Karpas-422 (cell line): Measurements from ENCODE around the gene GREB1. TPM values are rescaled to one million over a fixed set of nuclear protein-coding genes. Genes with fewer than 3 reads are reported as not detected.

Source experiments
- DNase-seq: peaks from one replicate; pipeline ENCODE4 v3.0.0-alpha.2; 2015
- H2AFZ ChIP-seq: fragments of 200-600 bp; sonication (generic); 2 replicates; pipeline ENCODE4 v1.6.1; 2014; ENCODE audit warnings: antibody characterized with exemption, low read length, mixed read lengths
- H3K27ac ChIP-seq: fragments of 200-600 bp; sonication (generic); 2 replicates; pipeline ENCODE4 v1.5.1; 2014; ENCODE audit warnings: mild to moderate bottlenecking, low read length, moderate library complexity
- H3K27me3 ChIP-seq: fragments of 200-600 bp; sonication (generic); 2 replicates; pipeline ENCODE4 v1.6.1; 2014; ENCODE audit warnings: low read length, mixed read lengths
- H3K36me3 ChIP-seq: fragments of 200-600 bp; sonication (generic); 2 replicates; pipeline ENCODE4 v1.6.1; 2014; ENCODE audit warnings: low read length, mixed read lengths; ENCODE audit not compliant: insufficient read depth
- H3K4me1 ChIP-seq: fragments of 200-600 bp; sonication (generic); 2 replicates; pipeline ENCODE4 v1.6.1; 2014; ENCODE audit warnings: mild to moderate bottlenecking, low read length, mixed read lengths
- H3K4me2 ChIP-seq: fragments of 200-600 bp; sonication (generic); 2 replicates; pipeline ENCODE4 v1.6.1; 2014; ENCODE audit warnings: low read length, low read depth, mild to moderate bottlenecking; ENCODE audit not compliant: poor library complexity, severe bottlenecking
- H3K4me3 ChIP-seq: fragments of 200-600 bp; sonication (generic); 2 replicates; pipeline ENCODE4 v1.5.1; 2014; ENCODE audit warnings: mild to moderate bottlenecking, antibody characterized with exemption, low read length, mixed read lengths
- H3K79me2 ChIP-seq: fragments of 200-600 bp; sonication (generic); 2 replicates; pipeline ENCODE4 v1.6.1; 2014; ENCODE audit warnings: mild to moderate bottlenecking, low read length, mixed read lengths
- H3K9ac ChIP-seq: fragments of 200-600 bp; sonication (generic); 2 replicates; pipeline ENCODE4 v1.6.0; 2014; ENCODE audit warnings: low read length
- H3K9me2 ChIP-seq: fragments of 200-600 bp; sonication (generic), shearing (Covaris generic); replicated peaks from 2 replicates; pipeline ENCODE4 v1.6.0; 2014; ENCODE audit warnings: mild to moderate bottlenecking, low read length, moderate library complexity; ENCODE audit not compliant: insufficient read depth
- H3K9me3 ChIP-seq: fragments of 300-700, 200-600 bp; sonication (generic); 2 replicates; pipeline ENCODE4 v1.6.1; 2014; ENCODE audit warnings: low read length, mixed read lengths
- H4K20me1 ChIP-seq: fragments of 200-600 bp; sonication (generic); 2 replicates; pipeline ENCODE4 v1.6.1; 2014; ENCODE audit warnings: mild to moderate bottlenecking, antibody characterized with exemption, low read length, low read depth; ENCODE audit not compliant: insufficient read depth
- total RNA-seq: library from RNA; depleted of rRNA; stranded (reverse); fragments of >200 nt; shearing (Covaris generic); gene quantifications from 2 replicates; pipeline ENCODE4 v1.2.3, GENCODE V29; 2014; ENCODE audit warnings: low replicate concordance

The GREB1 gene
- total RNA-seq, 1 experiment from 2014 or later: 4.4 TPM

- Histone ChIP-seq H3K9me3 (no peaks in the 10 kb centered on the region), H3K9me2 (no peaks in the 10 kb centered on the region), H3K4me3 (no peak overlapping the region), H3K4me2 (no peak overlapping the region), H3K79me2 (no peaks in the 10 kb centered on the region), H3K36me3 (no peaks in the 10 kb centered on the region), H2AFZ (no peak overlapping the region), H3K4me1 (no peaks in the 10 kb centered on the region), H3K9ac (no peak overlapping the region), H3K27me3 (no peaks in the 10 kb centered on the region), H4K20me1 (0 out of 2 replicates have a peak, but pooled peaks cover 11% of the 10 kb centered on the region), H3K27ac (no peak overlapping the region)
- no peak for DNase-seq
Measured at GRCh38 chr2:11527001-11527400, 6.8 kb upstream of the GREB1 start.

- Histone ChIP-seq H2AFZ (no peak overlapping the region), H3K27me3 (no peaks in the 10 kb centered on the region), H3K9me2 (no peaks in the 10 kb centered on the region), H3K36me3 (no peaks in the 10 kb centered on the region), H3K79me2 (no peaks in the 10 kb centered on the region), H3K4me1 (no peaks in the 10 kb centered on the region), H3K4me2 (no peak overlapping the region), H4K20me1 (0 out of 2 replicates have a peak, but pooled peaks cover 11% of the 10 kb centered on the region), H3K9ac (no peak overlapping the region), H3K4me3 (no peak overlapping the region), H3K9me3 (no peaks in the 10 kb centered on the region), H3K27ac (no peak overlapping the region)
- no peak for DNase-seq
Measured at GRCh38 chr2:11528228-11528627, 5.6 kb upstream of the GREB1 start.

GRCh38 chr2:11530864-11531465 is 2.9 kb upstream of the GREB1 start:
- Histone ChIP-seq H3K9me3 (no peaks in the 10 kb centered on the region), H3K79me2 (no peaks in the 10 kb centered on the region), H3K27ac (no peak overlapping the region), H3K4me1 (no peaks in the 10 kb centered on the region), H4K20me1 (0 out of 2 replicates have a peak, but pooled peaks cover 15% of the 10 kb centered on the region), H3K9me2 (no peaks in the 10 kb centered on the region), H3K9ac (no peak overlapping the region), H3K4me2 (no peak overlapping the region), H3K27me3 (no peaks in the 10 kb centered on the region), H2AFZ (no peak overlapping the region), H3K36me3 (no peaks in the 10 kb centered on the region), H3K4me3 (no peak overlapping the region)
- DNase-seq: no peak

GRCh38 chr2:11532416-11533055 is 1.3 kb upstream of the GREB1 start:
- Histone ChIP-seq H3K9ac (no peak overlapping the region), H3K4me2 (no peak overlapping the region), H3K9me3 (no peaks in the 10 kb centered on the region), H2AFZ (no peak overlapping the region), H3K4me3 (no peak overlapping the region), H4K20me1 (0 out of 2 replicates have a peak, but pooled peaks cover 15% of the 10 kb centered on the region), H3K9me2 (no peaks in the 10 kb centered on the region), H3K79me2 (no peaks in the 10 kb centered on the region), H3K4me1 (no peaks in the 10 kb centered on the region), H3K27me3 (no peaks in the 10 kb centered on the region), H3K36me3 (no peaks in the 10 kb centered on the region), H3K27ac (no peak overlapping the region)
- DNase-seq: no peak

- no peaks in the 10 kb centered on the region for H3K4me1 ChIP-seq
- no peaks in the 10 kb centered on the region for H3K79me2 ChIP-seq
- H3K9me2 ChIP-seq: no peaks in the 10 kb centered on the region
- H4K20me1 ChIP-seq: 0 out of 2 replicates have a peak, but pooled peaks cover 11% of the 10 kb centered on the region
- H3K36me3 ChIP-seq: no peaks in the 10 kb centered on the region
- H3K4me2 ChIP-seq: no peak overlapping the region
- H3K27ac ChIP-seq: no peak overlapping the region
- no peak for DNase-seq
- H3K4me3 ChIP-seq: no peak overlapping the region
- H3K9me3 ChIP-seq: no peaks in the 10 kb centered on the region
- no peak overlapping the region for H3K9ac ChIP-seq
- no peaks in the 10 kb centered on the region for H3K27me3 ChIP-seq
- H2AFZ ChIP-seq: no peak overlapping the region
Measured at GRCh38 chr2:11534071-11534745, 363 bp downstream of the GREB1 start.

GRCh38 chr2:11534746-11535484 is 1.1 kb downstream of the GREB1 start:
- Histone ChIP-seq H3K9me2 (no peaks in the 10 kb centered on the region), H3K9me3 (no peaks in the 10 kb centered on the region), H3K36me3 (no peaks in the 10 kb centered on the region), H2AFZ (no peak overlapping the region), H4K20me1 (0 out of 2 replicates have a peak, but pooled peaks cover 11% of the 10 kb centered on the region), H3K4me3 (no peak overlapping the region), H3K4me1 (no peaks in the 10 kb centered on the region), H3K9ac (no peak overlapping the region), H3K27me3 (no peaks in the 10 kb centered on the region), H3K79me2 (no peaks in the 10 kb centered on the region), H3K4me2 (no peak overlapping the region), H3K27ac (no peak overlapping the region)
- DNase-seq: peak; percentile 64

GRCh38 chr2:11535899-11536344 is 2.1 kb downstream of the GREB1 start:
- H2AFZ ChIP-seq: no peak overlapping the region

GRCh38 chr2:11537951-11538350 is 4.1 kb downstream of the GREB1 start:
- H3K36me3 ChIP-seq: no peaks in the 10 kb centered on the region
- no peaks in the 10 kb centered on the region for H3K79me2 ChIP-seq
- no peaks in the 10 kb centered on the region for H3K9me2 ChIP-seq

More at GRCh38 chr2:11535899-11536344, 2.1 kb downstream of the GREB1 start:
- Histone ChIP-seq H3K9me2 (no peaks in the 10 kb centered on the region), H3K36me3 (no peaks in the 10 kb centered on the region), H3K27me3 (no peaks in the 10 kb centered on the region), H3K4me1 (no peaks in the 10 kb centered on the region), H3K9ac (no peak overlapping the region), H3K4me2 (no peak overlapping the region), H3K79me2 (no peaks in the 10 kb centered on the region), H3K9me3 (no peaks in the 10 kb centered on the region), H4K20me1 (0 out of 2 replicates have a peak, but pooled peaks cover 11% of the 10 kb centered on the region), H3K4me3 (no peak overlapping the region), H3K27ac (no peak overlapping the region)
- no peak for DNase-seq

More at GRCh38 chr2:11537951-11538350, 4.1 kb downstream of the GREB1 start:
- H3K4me3 ChIP-seq: no peak overlapping the region
- peaks cover 16% of the 10 kb centered on the region; the same call in 1 of the 2 replicates for H4K20me1 ChIP-seq
- H3K27me3 ChIP-seq: no peaks in the 10 kb centered on the region
- H3K4me1 ChIP-seq: peaks cover 4% of the 10 kb centered on the region; the same call in 1 of the 2 replicates
- no peak overlapping the region for H3K9ac ChIP-seq
- no peak overlapping the region for H3K4me2 ChIP-seq
- DNase-seq: no peak
- no peaks in the 10 kb centered on the region for H3K9me3 ChIP-seq
- H2AFZ ChIP-seq: no peak overlapping the region
- no peak overlapping the region for H3K27ac ChIP-seq
